Neural crest cell (in vitro differentiated cells): ENCODE results near the gene ATP9B. TPM values are rescaled to one million over a fixed set of nuclear protein-coding genes. Genes with fewer than 3 reads are reported as not detected.

Experiments
- DNase-seq: peaks from one replicate; pipeline ENCODE4 v3.0.0; 2021; ENCODE audit warnings: low read depth, mixed read lengths, low spot score
- H3K27ac Mint-ChIP-seq: one replicate; pipeline ENCODE4 v1.8.0; 2021; ENCODE audit warnings: mild to moderate bottlenecking, mixed read lengths; ENCODE audit not compliant: unreplicated experiment
- H3K27me3 Mint-ChIP-seq: 2 replicates; pipeline ENCODE4 v1.8.0; 2021; ENCODE audit warnings: low read depth, mild to moderate bottlenecking, mixed read lengths
- H3K36me3 Mint-ChIP-seq: 2 replicates; pipeline ENCODE4 v1.8.0; 2021; ENCODE audit warnings: low read depth, mild to moderate bottlenecking, mixed read lengths
- H3K4me1 Mint-ChIP-seq: 2 replicates; pipeline ENCODE4 v1.8.0; 2021; ENCODE audit warnings: mixed read lengths
- H3K4me3 Mint-ChIP-seq: one replicate; pipeline ENCODE4 v1.8.0; 2021; ENCODE audit warnings: mild to moderate bottlenecking, mixed read lengths
- H3K9me3 Mint-ChIP-seq: 2 replicates; pipeline ENCODE4 v1.8.0; 2021; ENCODE audit warnings: mixed read lengths
- CTCF ChIP-seq: fragments of 200-600 bp; sonication (generic); conservative IDR thresholded peaks from 2 replicates; pipeline ENCODE4 v1.5.0; 2021; ENCODE audit warnings: antibody characterized with exemption, mild to moderate bottlenecking
- total RNA-seq: library from RNA; stranded (reverse); gene quantifications from 2 replicates; pipeline ENCODE4 v1.2.1, GENCODE V29; 2021

The ATP9B gene
- total RNA-seq, 1 donor from 2014 or later, result 32.9 TPM

GRCh38 chr18:79367480-79367879 lies 298.3 kb downstream of the ATP9B start:
- Mint-ChIP-seq H3K27ac (no peak overlapping the region), H3K4me3 (no peak overlapping the region), H3K9me3 (peaks cover 4% of the 10 kb centered on the region), H3K36me3 (peaks cover 23% of the 10 kb centered on the region), H3K27me3 (no peaks in the 10 kb centered on the region), H3K4me1 (peaks cover 4% of the 10 kb centered on the region)
- no peak for TF ChIP-seq CTCF
- DNase-seq, result no peak

GRCh38 chr18:79367989-79368388 lies 298.8 kb downstream of the ATP9B start:
- Mint-ChIP-seq H3K4me3 (no peak overlapping the region), H3K9me3 (peaks cover 4% of the 10 kb centered on the region), H3K36me3 (peaks cover 24% of the 10 kb centered on the region), H3K4me1 (peaks cover 6% of the 10 kb centered on the region), H3K27me3 (no peaks in the 10 kb centered on the region), H3K27ac (no peak overlapping the region)
- DNase-seq, result no peak
- TF ChIP-seq CTCF, result no peak

- H3K4me1 Mint-ChIP-seq, result peaks cover 9% of the 10 kb centered on the region
- H3K9me3 Mint-ChIP-seq, result no peaks in the 10 kb centered on the region
- DNase-seq, result no peak
- H3K27me3 Mint-ChIP-seq, result no peaks in the 10 kb centered on the region
- no peak overlapping the region for H3K27ac Mint-ChIP-seq
- TF ChIP-seq CTCF, result no peak
- no peak overlapping the region for H3K4me3 Mint-ChIP-seq
- H3K36me3 Mint-ChIP-seq, result peaks cover 18% of the 10 kb centered on the region
Observed at GRCh38 chr18:79368681-79369080, 299.5 kb downstream of the ATP9B start.

GRCh38 chr18:79371561-79372121 lies 302.4 kb downstream of the ATP9B start:
- Mint-ChIP-seq H3K4me1 (peaks cover 9% of the 10 kb centered on the region), H3K4me3 (no peak overlapping the region), H3K36me3 (peaks cover 12% of the 10 kb centered on the region), H3K9me3 (no peaks in the 10 kb centered on the region), H3K27ac (no peak overlapping the region), H3K27me3 (no peaks in the 10 kb centered on the region)
- DNase-seq, result no peak
- no peak for TF ChIP-seq CTCF

GRCh38 chr18:79372461-79372860 lies 303.3 kb downstream of the ATP9B start:
- Mint-ChIP-seq H3K36me3 (peaks cover 12% of the 10 kb centered on the region), H3K4me3 (no peak overlapping the region), H3K4me1 (peaks cover 9% of the 10 kb centered on the region), H3K27me3 (no peaks in the 10 kb centered on the region), H3K27ac (no peak overlapping the region), H3K9me3 (no peaks in the 10 kb centered on the region)
- no peak for TF ChIP-seq CTCF
- no peak for DNase-seq
